ENCODE measurements around the gene EFHC1.

- TF ChIP-seq CTCF (IDR thresholded peaks at IDR 0.05), result no peak
- no peak for TF ChIP-seq POLR2A (IDR thresholded peaks at IDR 0.05)
- TF ChIP-seq EP300 (IDR thresholded peaks at IDR 0.05), result no peak
- no peak for TF ChIP-seq POLR2AphosphoS5 (IDR thresholded peaks at IDR 0.05)
These were observed 30.9 kb upstream of the EFHC1 start for GRCh38 chr6:52389264-52389625.
